GM19193 (cell line): ENCODE data around the gene LCNL1.

ENCODE experiments used
- POLR2A ChIP-seq: IDR thresholded peaks from 4 replicates; pipeline ENCODE4 v1.6.1; 2011; ENCODE audit not compliant: insufficient read depth, insufficient read length; ENCODE audit errors: extremely low read depth

The LCNL1 gene

DNA sequence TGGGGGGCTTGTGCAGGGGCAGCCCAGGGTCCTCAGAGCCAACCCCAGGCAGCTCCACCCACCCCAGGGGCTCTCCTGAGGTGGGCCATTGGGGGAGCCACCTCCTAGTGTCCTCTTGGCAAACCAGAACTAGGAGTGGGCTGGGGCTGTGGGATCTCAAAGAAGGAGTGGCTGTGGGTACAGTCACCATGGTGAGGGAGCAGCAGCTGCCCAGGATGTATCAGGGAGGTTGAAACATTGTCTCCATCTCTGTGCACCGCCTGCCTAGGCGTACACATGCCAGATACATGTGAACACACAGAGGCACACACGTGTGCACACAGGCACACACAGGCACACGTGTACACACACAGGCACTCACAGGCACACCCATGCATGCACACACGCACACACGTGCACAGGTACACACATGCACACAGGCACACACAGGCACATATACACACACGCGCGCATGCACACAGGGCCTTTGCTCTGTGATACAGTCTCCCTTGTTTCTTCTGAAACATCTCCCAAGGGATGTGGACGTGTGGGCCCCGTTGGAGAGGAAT lies 20.0 kb upstream of the LCNL1 start:
- TF ChIP-seq POLR2A, result no peak

DNA sequence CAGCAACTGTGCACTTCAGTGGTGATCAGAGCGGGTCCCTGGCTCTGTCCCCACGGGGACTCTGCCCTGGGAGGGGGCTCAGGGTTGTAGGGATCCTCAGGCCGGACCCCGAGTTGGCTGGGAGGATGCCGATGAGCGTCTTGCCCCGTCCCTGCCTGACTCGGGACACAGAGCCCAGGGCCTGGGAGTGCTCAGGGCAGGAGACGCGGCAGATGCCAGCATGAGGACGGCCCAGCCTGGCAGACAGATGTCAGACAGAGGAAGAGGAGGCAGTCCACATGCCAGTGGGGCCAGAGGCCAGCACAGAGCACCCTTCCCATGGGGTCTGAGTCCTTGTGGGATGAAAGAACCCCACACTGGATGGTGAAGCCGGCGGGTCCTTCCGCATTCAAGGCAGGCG lies 19.5 kb upstream of the LCNL1 start:
- TF ChIP-seq POLR2A, result no peak

DNA sequence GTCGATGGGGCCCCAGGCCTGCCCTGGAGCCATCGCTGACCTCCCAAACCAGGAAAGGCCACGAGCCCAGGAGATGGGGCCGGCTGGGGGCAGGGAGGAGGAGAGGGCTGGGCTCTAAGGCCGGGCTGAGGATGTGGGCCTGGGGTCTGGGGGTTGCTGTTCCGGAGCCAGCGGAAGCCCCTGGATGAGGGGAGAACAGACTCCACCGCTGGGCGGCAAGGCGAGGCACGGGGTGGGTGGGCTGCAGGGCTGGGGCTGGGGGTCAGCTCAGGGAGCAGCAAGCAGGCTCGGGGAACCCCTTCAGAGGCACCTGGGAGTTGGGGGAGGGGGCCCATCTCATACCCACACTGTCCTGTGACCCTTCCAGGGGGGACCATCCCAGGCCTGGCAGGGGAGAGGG lies 19.0 kb upstream of the LCNL1 start:
- TF ChIP-seq POLR2A, result no peak

DNA sequence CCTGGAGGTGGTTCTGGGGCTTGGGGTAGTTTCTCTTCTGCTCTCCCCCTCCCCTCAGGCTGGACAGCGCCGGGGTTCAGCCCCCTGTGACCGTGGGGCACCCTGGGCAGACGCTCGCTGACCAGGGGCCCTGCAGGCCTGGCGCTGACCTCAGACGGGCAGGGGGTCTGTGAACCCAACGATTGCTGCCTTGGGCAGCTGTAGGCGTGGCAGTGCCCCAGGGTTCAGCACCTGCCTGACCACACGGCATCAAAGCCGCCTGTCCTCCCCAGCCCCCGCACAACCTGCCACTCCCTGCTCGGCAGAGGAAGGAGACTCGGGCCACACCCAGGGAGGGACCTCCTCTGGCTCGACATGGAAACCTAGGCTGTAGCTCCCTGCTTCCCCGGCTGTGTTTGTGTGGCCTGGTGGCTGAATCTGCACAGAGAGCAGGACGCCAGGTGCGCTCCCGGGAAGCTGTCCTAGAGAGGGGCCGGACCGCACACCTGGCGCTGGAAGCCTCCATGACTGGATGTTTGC lies 18.6 kb upstream of the LCNL1 start:
- no peak for TF ChIP-seq POLR2A

DNA sequence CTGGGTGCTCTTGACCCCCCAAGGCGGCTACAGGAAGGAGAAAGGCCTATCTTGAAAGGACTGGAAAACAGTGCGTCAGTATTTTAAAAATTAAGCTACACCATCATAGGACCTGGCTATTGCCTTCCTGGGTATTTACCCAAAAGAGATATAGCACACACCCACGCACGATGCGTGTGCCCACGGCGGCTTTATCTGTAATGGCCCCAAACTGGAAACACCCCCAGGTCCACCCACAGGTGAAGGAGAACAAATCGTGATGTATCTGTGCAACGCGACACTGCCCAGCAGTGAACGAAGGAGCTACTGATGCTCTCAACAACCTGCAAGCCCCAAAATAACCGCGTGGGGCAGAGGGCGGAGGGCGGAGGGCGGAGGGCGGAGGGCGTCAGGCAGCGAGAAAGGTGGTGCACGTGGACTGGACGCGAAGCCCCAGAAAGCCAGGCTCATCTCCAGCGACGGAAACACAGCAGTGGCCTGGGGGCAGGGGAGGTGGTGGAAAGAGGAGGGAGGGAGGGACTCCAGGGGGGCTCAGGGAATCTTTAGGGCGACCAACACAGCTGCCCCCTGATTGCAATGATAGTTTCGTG lies 17.9 kb upstream of the LCNL1 start:
- no peak for TF ChIP-seq POLR2A

DNA sequence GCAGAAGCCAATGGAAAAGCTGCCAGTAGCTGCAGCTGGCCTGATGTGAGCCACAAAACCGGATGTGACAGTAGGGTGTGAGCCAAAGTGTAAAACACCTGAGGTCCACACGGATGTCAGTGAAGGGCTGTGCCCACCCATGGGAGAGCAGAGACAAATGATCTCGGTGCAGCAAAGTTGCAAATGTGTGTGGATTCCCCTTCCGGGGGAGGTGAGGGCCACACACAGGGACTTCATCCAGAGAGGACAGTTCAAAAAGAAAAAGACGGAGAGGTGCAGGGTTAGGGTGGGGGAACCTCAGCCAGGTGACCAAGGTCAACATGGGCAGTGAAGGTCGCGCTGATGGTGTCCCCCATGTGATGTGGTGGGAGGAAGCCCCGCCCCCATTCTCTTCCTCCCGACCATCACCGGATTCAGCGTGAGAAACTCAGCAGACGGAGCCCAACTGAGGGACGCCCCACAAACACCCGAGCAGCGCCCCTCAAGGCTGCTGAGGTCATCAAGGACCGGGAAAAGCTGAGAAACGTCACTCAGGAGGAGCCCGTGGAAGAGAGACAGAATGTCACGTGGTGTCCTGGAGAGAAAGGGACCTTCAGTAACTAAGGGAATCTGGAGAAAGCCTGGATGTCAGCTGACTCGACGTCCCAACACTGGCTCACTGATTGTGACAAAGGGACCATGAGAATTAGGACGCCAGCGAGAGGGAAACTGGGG lies 16.9 kb upstream of the LCNL1 start:
- no peak for TF ChIP-seq POLR2A

DNA sequence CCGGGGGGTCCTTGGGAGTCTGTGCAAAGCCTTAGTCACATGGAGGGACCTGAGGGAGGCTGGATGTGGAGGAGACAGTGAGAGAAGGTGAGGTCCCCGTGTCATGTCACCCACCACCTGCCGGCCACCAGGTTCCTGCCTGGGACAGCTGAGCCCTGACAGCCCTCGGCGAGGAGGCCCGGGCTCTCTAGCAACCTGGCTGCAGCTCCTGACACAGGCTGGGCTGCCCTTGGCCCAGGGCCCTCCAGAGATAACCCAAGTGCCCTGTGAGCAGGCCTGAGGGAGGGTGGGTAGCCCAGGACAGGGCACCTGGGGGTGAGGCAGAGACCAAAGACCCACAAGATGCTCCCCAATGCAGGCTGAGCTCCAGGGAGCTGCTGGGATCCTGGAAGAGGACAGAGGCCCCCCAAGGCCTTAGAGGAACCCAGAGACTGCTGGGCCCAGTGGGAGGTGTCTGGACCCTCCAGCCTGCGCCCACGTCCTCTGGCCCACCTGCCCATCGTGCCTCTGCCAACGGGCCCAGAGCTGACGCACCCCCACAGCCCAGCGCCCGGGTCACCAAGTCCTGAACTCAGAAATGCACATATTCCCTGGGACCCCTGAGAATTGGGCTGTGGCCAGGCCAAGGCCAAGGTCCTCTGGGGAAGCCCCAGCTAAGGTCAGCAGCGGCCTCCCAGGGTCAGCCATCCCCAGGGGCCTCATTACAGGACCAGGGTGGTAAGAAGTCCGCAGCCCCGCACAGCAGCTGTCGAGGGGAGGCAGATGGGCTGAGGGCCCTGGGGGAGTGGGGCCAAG lies 14.3 kb upstream of the LCNL1 start:
- no peak for TF ChIP-seq POLR2A

DNA sequence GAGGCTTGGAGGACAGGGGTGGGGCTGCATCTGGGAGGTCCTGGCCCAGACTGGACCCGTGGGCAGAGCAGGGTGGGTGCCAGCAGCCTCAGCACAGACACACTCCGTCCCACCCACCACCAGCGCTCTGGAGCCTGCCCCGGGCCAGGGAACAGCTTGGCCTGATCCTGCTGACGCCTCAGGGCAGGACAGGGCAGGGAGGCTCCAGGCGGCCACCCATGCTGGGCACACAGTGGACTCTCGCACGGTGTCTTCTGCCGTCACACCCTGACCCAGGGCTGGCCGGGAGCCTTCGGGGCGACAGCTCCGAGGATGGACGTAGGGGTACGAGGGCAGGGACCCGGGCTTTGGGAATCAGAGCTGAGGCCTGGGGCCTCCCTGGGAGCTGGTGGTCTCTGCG lies 13.6 kb upstream of the LCNL1 start:
- TF ChIP-seq POLR2A, result no peak

DNA sequence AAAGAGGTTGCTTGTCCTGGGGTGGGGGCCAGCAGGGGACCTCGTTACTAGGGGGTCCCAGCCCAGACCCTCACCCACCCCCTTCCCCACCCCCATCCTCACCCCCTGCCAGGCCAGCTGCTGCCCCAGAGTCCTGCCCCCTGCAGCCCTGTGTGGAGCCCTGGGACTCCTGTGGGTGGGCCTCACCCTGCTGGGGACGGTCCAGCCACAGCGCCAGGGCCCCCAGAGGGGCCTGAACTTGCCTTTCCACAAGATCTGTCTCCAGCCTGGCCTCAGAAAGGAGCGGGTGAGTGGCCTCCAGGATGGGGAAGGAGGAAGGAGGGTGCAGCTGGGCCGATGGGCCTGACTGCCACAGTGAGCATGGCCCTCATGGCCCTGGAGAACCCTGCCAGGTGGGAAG lies 13.0 kb upstream of the LCNL1 start:
- no peak for TF ChIP-seq POLR2A

DNA sequence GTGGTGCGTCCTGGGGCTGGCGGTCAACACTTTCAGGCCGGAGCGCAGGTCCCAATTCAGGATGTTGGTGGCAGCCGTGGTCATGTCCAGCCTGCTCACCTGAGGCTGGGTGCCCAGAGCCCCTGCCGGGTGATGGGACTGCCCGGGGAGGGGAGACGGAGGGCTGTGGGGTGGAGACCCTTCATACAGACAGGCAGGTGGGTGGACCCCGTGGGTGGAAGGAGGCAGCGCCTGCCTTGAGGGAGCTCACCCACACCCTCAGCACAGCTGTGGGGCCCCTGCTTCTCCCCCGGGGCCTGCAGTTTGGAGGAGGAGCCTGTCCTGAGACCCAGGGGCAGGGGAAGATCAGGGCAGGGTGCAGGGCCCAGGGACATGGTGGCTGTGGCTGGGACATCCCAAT lies 12.4 kb upstream of the LCNL1 start:
- no peak for TF ChIP-seq POLR2A

DNA sequence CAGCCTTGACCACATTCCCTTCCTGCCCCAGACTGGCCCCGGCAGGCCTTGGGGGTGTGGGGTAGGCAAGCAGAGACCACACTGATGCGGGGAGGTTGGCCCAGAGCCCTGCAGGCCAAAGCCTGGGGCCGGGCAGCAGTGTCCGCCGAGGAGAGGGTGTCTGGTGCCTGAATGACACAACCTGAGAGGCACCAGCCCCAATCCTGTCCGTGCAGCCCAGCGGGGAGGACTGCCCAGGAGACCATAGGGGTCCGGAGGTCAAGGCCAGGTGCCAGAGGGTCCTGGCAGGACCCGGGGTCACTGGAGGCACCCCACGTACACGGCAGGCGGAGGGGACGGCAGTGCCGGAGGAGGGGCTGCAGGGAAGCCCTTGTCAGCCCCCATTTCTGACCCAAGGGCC lies 11.0 kb upstream of the LCNL1 start:
- TF ChIP-seq POLR2A, result no peak

DNA sequence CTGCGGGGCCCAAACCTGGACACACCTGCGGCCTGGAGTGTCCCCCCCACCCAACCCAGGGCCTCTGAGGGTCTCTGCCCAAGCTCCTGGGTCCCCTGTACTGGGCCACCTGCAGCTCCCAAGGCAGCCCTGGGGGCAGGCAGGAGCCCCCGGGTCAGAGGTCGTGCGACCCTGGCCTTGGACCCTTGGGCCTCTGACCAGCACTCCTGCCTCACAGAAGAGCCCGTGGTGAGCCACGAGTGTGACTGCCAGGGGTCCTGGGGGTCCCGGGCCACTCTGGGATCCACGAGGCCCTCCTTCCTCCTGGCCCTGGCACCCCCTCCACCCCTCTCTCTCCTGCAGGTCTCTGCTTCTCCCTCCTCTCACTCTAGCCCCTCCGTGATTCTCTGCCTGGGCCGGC lies 10.5 kb upstream of the LCNL1 start:
- no peak for TF ChIP-seq POLR2A

DNA sequence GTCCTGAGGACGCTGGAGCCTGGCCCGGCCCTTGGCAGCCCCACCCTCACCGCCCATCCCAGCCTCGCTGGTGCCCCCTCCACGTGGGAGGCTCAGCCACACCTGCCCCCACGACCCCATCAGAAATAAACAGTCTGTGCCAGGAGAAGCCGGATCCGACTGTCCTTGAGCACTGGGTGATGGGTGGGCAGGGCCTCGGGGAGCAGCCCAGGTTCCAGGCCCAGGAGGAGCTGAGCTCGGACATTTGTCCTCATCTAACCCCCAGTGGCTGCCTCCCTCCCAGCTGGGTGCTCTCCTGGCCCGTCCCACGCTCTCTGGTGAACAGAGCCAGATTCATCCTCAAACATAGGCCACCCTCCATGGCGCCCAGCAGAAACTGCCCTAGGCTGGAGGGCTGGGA lies 10.1 kb upstream of the LCNL1 start:
- no peak for TF ChIP-seq POLR2A

DNA sequence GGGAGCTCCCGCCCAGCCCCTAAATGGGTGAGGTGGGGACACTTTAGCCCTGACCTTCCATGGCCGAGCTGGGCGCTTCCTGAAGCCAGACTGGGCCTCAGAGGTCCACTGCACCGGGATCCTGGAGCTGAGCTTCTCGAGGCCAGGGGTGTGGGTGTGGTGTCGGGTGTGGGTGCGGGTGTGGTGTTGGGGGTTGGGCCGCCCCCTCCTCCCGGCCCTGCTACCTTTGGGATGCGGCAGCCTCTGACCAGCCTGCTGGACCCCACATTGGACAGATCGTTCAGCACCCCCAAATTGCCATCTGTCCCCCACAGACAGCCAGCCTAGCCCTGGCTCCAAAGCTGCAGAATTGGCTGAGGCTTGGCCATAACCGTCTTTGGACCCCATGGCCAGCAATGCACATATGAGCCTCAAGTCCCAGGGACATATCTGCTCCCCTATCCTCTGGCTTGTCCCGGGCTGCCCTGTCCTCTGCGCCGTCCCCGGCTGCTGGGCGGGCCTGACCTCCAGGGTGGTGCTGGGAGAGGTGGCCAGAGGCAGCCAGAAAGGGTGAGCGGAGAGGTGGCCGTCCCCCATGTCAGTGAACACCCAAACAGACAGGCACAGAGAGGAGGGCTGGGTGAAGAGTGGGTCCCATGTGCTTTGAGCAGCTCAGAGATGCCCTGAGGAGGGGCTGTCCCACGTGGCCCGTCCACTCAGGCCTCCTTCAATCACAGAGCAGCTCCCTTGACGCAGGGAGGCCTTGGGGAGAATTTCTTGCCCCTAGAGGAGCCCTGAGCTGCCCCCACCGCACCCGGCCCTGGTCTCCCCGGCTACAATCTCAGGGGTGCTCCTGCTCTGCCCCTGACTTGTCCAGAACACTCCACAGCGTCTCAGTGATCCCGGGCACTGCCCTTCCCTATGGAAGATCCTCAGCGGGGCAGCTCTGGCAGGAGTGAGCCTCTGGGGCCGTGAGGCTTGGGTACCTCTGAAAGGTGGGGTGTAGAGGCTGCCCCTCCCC lies 8.9 kb upstream of the LCNL1 start:
- TF ChIP-seq POLR2A, result no peak
